B cell (primary cell): ENCODE results near the gene LIX1. TPM values are rescaled to one million over a fixed set of nuclear protein-coding genes. Genes with fewer than 3 reads are reported as not detected.

Experiments used
- ATAC-seq: fragments of 200-7000 bp; cut with Tn5 transposase; one replicate; pipeline ENCODE4 v1.10.0; 2021; ENCODE audit warnings: low read depth, mild to moderate bottlenecking, moderate number of reproducible peaks, moderate library complexity
- CTCF ChIA-PET: fragments of 350-600 bp; sonication (Branson Sonifier 250); formaldehyde crosslinking; loops from one replicate; lab custom pipeline; 2021; ENCODE audit warnings: antibody characterized with exemption, inconsistent platforms; lab: Charles Lee
- POLR2A ChIA-PET: fragments of 350-600 bp; sonication (Branson Sonifier 250); formaldehyde crosslinking; loops from one replicate; lab custom pipeline; 2021; ENCODE audit warnings: antibody characterized with exemption; lab: Charles Lee
- DNase-seq: peaks from one replicate; pipeline ENCODE4 v3.0.0; 2013
- H2AFZ ChIP-seq: 2 replicates; pipeline ENCODE4 v1.6.1; 2012; ENCODE audit warnings: mild to moderate bottlenecking, low read depth, low read length; ENCODE audit not compliant: insufficient read depth, poor library complexity, severe bottlenecking
- H3K27ac ChIP-seq, 2 donors: 1 replicate in 1 of 2; 2 replicates in 1 of 2; pipeline ENCODE4 v1.5.1; 2012 to 2013; ENCODE audit warnings: low read length in 2 of 2, mild to moderate bottlenecking in 2 of 2, moderate library complexity in 1 of 2
- H3K27me3 ChIP-seq, 4 experiments: fragments of 200-600 bp in 1 of 4; sonication (generic) in 1 of 4; replicated peaks in 1 of 4; 1 replicate in 2 of 4; 2 replicates in 2 of 4; pipeline versions ENCODE4 v1.6.1 to v1.7.0; 2013 to 2016; ENCODE audit warnings: low read length in 3 of 4, mild to moderate bottlenecking in 2 of 4, mixed read lengths in 1 of 4, moderate library complexity in 1 of 4; ENCODE audit not compliant: insufficient read depth in 4 of 4, control insufficient read depth in 3 of 4; ENCODE audit errors: control extremely low read depth in 1 of 4
- H3K36me3 ChIP-seq, 2 experiments: replicated peaks in 1 of 2; 1 replicate in 1 of 2; 2 replicates in 1 of 2; pipeline versions ENCODE4 v1.6.1 to v1.7.1; 2013; ENCODE audit warnings: low read length in 1 of 2; ENCODE audit not compliant: insufficient read depth in 2 of 2, control insufficient read depth in 1 of 2; ENCODE audit errors: control extremely low read depth in 1 of 2, extremely low read depth in 1 of 2
- H3K4me1 ChIP-seq, 2 donors: fragments of 200-600 bp in 1 of 2; sonication (generic) in 1 of 2; 1 replicate in 1 of 2; 2 replicates in 1 of 2; pipeline versions ENCODE4 v1.5.1 to v1.6.1; 2013 to 2017; ENCODE audit warnings: low read length in 2 of 2; ENCODE audit not compliant: control insufficient read depth in 2 of 2, insufficient read depth in 2 of 2
- H3K4me2 ChIP-seq: replicated peaks from 2 replicates; pipeline ENCODE3; 2012; ENCODE audit warnings: mild to moderate bottlenecking, low read depth, low read length; ENCODE audit not compliant: poor library complexity, severe bottlenecking
- H3K4me3 ChIP-seq, 5 experiments: fragments of 200-600 bp in 1 of 5; sonication (generic) in 1 of 5; 1 replicate in 3 of 5; 2 replicates in 2 of 5; pipeline versions ENCODE4 v1.5.1 to v1.7.0; 2011 to 2016; ENCODE audit warnings: low read length in 4 of 5, mild to moderate bottlenecking in 4 of 5, low read depth in 2 of 5, control low read depth in 1 of 5, moderate library complexity in 1 of 5; ENCODE audit not compliant: insufficient read depth in 1 of 5; ENCODE audit errors: control extremely low read depth in 1 of 5, extremely low read depth in 1 of 5
- H3K79me2 ChIP-seq: fragments of 200-600 bp; sonication (generic); one replicate; pipeline ENCODE4 v1.6.0; 2016; ENCODE audit warnings: low read length; ENCODE audit not compliant: control insufficient read depth, insufficient read depth
- H3K9ac ChIP-seq: fragments of 200-600 bp; sonication (generic); 2 replicates; pipeline ENCODE4 v1.6.1; 2017; ENCODE audit warnings: mild to moderate bottlenecking, low read length, moderate library complexity
- H3K9me3 ChIP-seq, 3 donors: one replicate each; pipeline versions ENCODE4 v1.6.1 to v1.7.1; 2013; ENCODE audit warnings: low read length in 2 of 3; ENCODE audit not compliant: control insufficient read depth in 2 of 3, insufficient read depth in 1 of 3; ENCODE audit errors: control extremely low read depth in 1 of 3
- H4K20me1 ChIP-seq: 2 replicates; pipeline ENCODE4 v1.6.0; 2012; ENCODE audit warnings: mild to moderate bottlenecking, low read length; ENCODE audit not compliant: insufficient read depth, control insufficient read depth, poor library complexity, severe bottlenecking
- H3K27ac Mint-ChIP-seq: one replicate; pipeline ENCODE4 v1.8.0; 2021; ENCODE audit warnings: mixed read lengths
- H3K27me3 Mint-ChIP-seq: one replicate; pipeline ENCODE4 v1.8.0; 2021; ENCODE audit warnings: mixed read lengths
- H3K4me1 Mint-ChIP-seq: one replicate; pipeline ENCODE4 v1.8.0; 2021; ENCODE audit warnings: mixed read lengths
- H3K4me3 Mint-ChIP-seq: one replicate; pipeline ENCODE4 v1.8.0; 2021; ENCODE audit warnings: mixed read lengths
- H3K9me3 Mint-ChIP-seq: one replicate; pipeline ENCODE4 v1.8.0; 2022; ENCODE audit warnings: mixed read lengths; ENCODE audit not compliant: insufficient read depth
- CTCF ChIP-seq: fragments of 200-600 bp; IDR thresholded peaks from one replicate; pipeline ENCODE4 v1.8.0; 2022; ENCODE audit warnings: antibody characterized with exemption, mild to moderate bottlenecking
- EZH2 ChIP-seq: IDR thresholded peaks from 2 replicates; pipeline ENCODE4 v1.6.1; 2012; ENCODE audit warnings: borderline replicate concordance, low read depth, mild to moderate bottlenecking, moderate library complexity, low read length; ENCODE audit not compliant: insufficient read depth, poor library complexity, severe bottlenecking
- WGBS: methylation state at CpG from one replicate; pipeline ENCODE4 v1.1.5; 2013; ENCODE audit warnings: missing lambda C conversion rate; ENCODE audit not compliant: insufficient coverage; 5-methylcytosine and 5-hydroxymethylcytosine counted together
- intact Hi-C: fragments of 100-400 bp; cut with micrococcal nuclease; formaldehyde crosslinking; loops from one replicate; pipeline ENCODE4 v1.10.0; 2022
- polyA plus RNA-seq: library from polyadenylated mRNA; depleted of rRNA; stranded (reverse); fragments of >200 nt; gene quantifications from 2 replicates; pipeline ENCODE4 v1.2.3, GENCODE V29; 2012
- total RNA-seq, 2 donors: library from RNA; stranded (reverse); fragments of 120-200 nt in 1 of 2; gene quantifications; 1 replicate in 1 of 2; 2 replicates in 1 of 2; pipeline versions ENCODE4 v1.2.3 to v1.2.4, GENCODE V29; 2013 to 2022

Gene LIX1
- total and polyA plus RNA-seq, 2 donors (not counting 1 experiment from before 2014, with no cell fraction given), result not detected

- Histone ChIP-seq H3K27ac (no peak overlapping the region), H3K9ac (no peak overlapping the region), H3K4me3 (no peak overlapping the region), H3K36me3 (peaks cover 10 to 22% of the 10 kb centered on the region in 2 experiments), H3K4me2 (no peak overlapping the region), H3K79me2 (no peaks in the 10 kb centered on the region), H3K27me3 (no peaks in the 10 kb centered on the region), H2AFZ (no peak overlapping the region), H4K20me1 (peaks cover 4% of the 10 kb centered on the region), H3K4me1 (peaks cover 3 to 5% of the 10 kb centered on the region in 2 donors), H3K9me3 (no peaks in the 10 kb centered on the region)
- no peak for ATAC-seq
- Mint-ChIP-seq H3K4me1 (peaks cover 6% of the 10 kb centered on the region), H3K27ac (no peak overlapping the region), H3K9me3 (no peaks in the 10 kb centered on the region), H3K4me3 (no peak overlapping the region), H3K27me3 (no peaks in the 10 kb centered on the region)
- TF ChIP-seq CTCF, result no peak
- no peak for TF ChIP-seq EZH2
- no peak for DNase-seq
- ChIA-PET POLR2A (no interaction called here), CTCF (interaction anchor here (0.8 kb wide), 1 partner anchor 11 kb away, joined by 3 read pairs; no protein-coding TSS in a partner anchor)
- WGBS, result 100% methylated on average over 2 of the region's 3 CpGs
- intact Hi-C loops, result no loop called here
Measured at GRCh38 chr5:97090944-97091343, 51.5 kb downstream of the LIX1 start.

DNA sequence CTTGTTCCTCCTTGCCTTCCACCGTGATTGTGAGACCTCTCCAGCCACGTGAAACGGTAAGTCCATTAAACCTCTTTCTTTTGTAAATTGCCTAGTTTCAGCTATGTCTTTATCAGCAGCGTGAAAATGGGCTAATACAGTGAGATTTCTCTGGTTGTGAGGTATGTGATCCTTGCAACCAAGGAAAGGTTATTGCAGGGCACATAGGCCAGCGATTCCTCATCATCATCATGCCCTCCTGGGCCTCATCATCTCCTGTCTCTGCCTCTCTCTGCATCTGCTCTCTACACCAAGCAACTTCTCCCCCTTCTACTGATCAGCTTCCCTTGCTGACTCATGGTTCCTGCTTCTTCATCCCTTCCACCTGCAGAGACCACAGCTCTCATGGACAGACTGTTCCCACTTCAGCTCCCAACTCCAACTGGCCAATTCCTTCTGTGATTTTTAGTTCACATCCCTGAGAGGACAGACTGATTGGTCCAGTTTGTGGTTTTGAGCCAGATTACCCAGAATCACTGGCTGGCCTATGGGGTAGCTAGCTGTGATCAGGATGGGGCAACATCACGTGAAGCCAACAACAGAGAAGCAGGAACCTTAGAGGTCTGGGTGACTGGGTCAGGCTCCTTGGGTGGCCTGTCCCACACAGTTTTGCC is 53.1 kb downstream of the LIX1 start:
- intact Hi-C loops, result no loop called here
- H3K27me3 Mint-ChIP-seq, result no peaks in the 10 kb centered on the region
- no peak for TF ChIP-seq EZH2
- no peak for TF ChIP-seq CTCF
- Histone ChIP-seq H4K20me1 (peaks cover 2% of the 10 kb centered on the region), H3K9ac (no peak overlapping the region), H3K27ac (no peak overlapping the region), H3K4me1 (peaks cover 0 to 7% of the 10 kb centered on the region in 2 donors), H3K27me3 (no peaks in the 10 kb centered on the region), H3K4me3 (no peak overlapping the region), H2AFZ (no peak overlapping the region), H3K9me3 (peaks cover 0 to 14% (median 0%) of the 10 kb centered on the region in 3 donors), H3K4me2 (no peak overlapping the region), H3K79me2 (no peaks in the 10 kb centered on the region), H3K36me3 (peaks cover 11 to 24% of the 10 kb centered on the region in 2 experiments)
- ATAC-seq (no peak), DNase-seq (no peak)
- CTCF ChIA-PET, result no interaction called here
- H3K4me1 Mint-ChIP-seq, result peaks cover 8% of the 10 kb centered on the region
- POLR2A ChIA-PET, result no interaction called here
- no peak overlapping the region for H3K4me3 Mint-ChIP-seq
- H3K27ac Mint-ChIP-seq, result no peak overlapping the region
- peaks cover 3% of the 10 kb centered on the region for H3K9me3 Mint-ChIP-seq
- 42% methylated on average over 2 of the region's 6 CpGs for WGBS
